ENCODE measurements around the gene HSD3B1.

DNA sequence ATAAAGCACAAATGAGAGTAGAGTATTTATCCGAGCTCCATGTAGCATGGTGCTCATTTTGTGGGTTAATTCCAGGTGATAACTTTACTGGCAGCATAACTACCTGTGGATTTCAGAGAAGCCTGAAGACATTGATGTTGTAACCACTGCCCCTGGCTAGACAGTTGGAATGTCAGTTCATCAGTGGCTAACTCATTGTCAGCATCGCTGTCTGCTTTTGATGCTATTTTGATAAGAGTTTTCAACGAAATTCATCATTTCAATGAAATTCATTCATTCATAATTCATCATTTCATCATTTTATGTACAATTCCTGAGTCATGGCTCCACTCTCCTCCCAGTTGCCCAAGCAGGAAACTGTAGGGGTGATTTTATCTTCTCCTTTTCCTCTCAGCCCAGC lies 34.4 kb downstream of the HSD3B1 start:
- TF ChIP-seq GABPA (IDR thresholded peaks at IDR 0.05; ENCODE audit: low read depth) (no peak), POLR2AphosphoS5 (IDR thresholded peaks at IDR 0.05; ENCODE audit: low read depth, low read length) (no peak), TCF12 (IDR thresholded peaks at IDR 0.05) (no peak), EP300 (IDR thresholded peaks at IDR 0.05; ENCODE audit: borderline replicate concordance in 1 of 2, low read depth in 1 of 2, low read length in 1 of 2) (no peak), MXI1 (IDR thresholded peaks at IDR 0.05; ENCODE audit: low read depth, low read length) (no peak)
- TF ChIP-seq, protein P1, sequence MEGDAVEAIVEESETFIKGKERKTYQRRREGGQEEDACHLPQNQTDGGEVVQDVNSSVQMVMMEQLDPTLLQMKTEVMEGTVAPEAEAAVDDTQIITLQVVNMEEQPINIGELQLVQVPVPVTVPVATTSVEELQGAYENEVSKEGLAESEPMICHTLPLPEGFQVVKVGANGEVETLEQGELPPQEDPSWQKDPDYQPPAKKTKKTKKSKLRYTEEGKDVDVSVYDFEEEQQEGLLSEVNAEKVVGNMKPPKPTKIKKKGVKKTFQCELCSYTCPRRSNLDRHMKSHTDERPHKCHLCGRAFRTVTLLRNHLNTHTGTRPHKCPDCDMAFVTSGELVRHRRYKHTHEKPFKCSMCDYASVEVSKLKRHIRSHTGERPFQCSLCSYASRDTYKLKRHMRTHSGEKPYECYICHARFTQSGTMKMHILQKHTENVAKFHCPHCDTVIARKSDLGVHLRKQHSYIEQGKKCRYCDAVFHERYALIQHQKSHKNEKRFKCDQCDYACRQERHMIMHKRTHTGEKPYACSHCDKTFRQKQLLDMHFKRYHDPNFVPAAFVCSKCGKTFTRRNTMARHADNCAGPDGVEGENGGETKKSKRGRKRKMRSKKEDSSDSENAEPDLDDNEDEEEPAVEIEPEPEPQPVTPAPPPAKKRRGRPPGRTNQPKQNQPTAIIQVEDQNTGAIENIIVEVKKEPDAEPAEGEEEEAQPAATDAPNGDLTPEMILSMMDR (IDR thresholded peaks at IDR 0.05) = no peak
